ENCODE results near the gene BBLN. TPM values are rescaled to one million over a fixed set of nuclear protein-coding genes. Genes with fewer than 3 reads are reported as not detected.

The BBLN gene
- total RNA-seq, 1 experiment from 2014 or later, result 48.5 TPM

DNA sequence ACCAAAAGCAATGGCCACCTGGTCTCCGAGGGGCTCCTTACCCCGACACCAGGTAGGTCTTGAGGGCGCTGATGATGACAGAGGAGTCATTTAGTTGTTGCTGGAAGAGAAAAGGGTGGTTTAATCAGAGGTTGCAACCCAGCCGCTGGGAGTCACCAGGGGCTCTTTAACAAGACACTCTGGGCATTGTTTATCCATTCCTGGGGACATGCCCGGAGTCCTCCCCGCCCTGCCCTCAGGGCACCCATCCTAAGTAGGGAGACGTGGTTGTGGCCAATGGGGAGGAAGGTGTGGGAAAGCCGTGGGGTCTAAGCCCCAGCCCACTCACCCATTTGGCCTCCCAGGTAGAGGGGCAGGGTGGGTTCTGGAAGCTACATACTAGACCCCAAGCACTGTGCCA, 35.6 kb upstream of the BBLN start:
- intact Hi-C loops (cut with micrococcal nuclease; ENCODE audit: unreplicated experiment), result no loop called here
- Histone ChIP-seq H3K9me3 (ENCODE audit: control insufficient read depth, insufficient read depth, low read depth, low read length) (no peaks in the 10 kb centered on the region), H3K27ac (ENCODE audit: low read length) (no peak overlapping the region), H3K36me3 (ENCODE audit: control insufficient read depth, insufficient read depth, low read length) (peaks cover 2% of the 10 kb centered on the region; the same call in 1 of the 2 replicates), H3K27me3 (ENCODE audit: control insufficient read depth, insufficient read depth, low read length) (no peaks in the 10 kb centered on the region), H3K4me3 (ENCODE audit: low read depth in 2 of 2, low read length in 2 of 2) (no peak overlapping the region), H3K4me1 (ENCODE audit: control insufficient read depth, insufficient read depth, low read length) (0 out of 2 replicates have a peak, but pooled peaks cover 3% of the 10 kb centered on the region)
- DNase-seq (ENCODE audit: low read depth, low spot score) (no peak), ATAC-seq (no peak)
- ChIA-PET CTCF (interaction anchor here (0.8 kb wide), 1 partner anchor 36 kb away, joined by 3 read pairs; the partner anchor contains the start of gene BBLN), POLR2A (no interaction called here)
- BruUV-seq (replicated peaks), result no TSS peak
- TF ChIP-seq CTCF (IDR thresholded peaks at IDR 0.05) (no peak), SIN3A (IDR thresholded peaks at IDR 0.05; ENCODE audit: borderline replicate concordance, insufficient read depth, low read depth, low read length) (no peak), TCF7L2 (IDR thresholded peaks at IDR 0.05; ENCODE audit: low read depth, low read length) (no peak), POLR2AphosphoS5 (IDR thresholded peaks at IDR 0.05; ENCODE audit: low read depth, low read length) (no peak), REST (IDR thresholded peaks at IDR 0.05; ENCODE audit: insufficient read depth in 1 of 2, low read depth in 2 of 2, low read length in 1 of 2) (no peak)
- in situ Hi-C loops (cut with HindIII; ENCODE audit: low pct_unique_long_range_greater_than_20kb, low sequenced_read_pairs), result no loop called here

DNA sequence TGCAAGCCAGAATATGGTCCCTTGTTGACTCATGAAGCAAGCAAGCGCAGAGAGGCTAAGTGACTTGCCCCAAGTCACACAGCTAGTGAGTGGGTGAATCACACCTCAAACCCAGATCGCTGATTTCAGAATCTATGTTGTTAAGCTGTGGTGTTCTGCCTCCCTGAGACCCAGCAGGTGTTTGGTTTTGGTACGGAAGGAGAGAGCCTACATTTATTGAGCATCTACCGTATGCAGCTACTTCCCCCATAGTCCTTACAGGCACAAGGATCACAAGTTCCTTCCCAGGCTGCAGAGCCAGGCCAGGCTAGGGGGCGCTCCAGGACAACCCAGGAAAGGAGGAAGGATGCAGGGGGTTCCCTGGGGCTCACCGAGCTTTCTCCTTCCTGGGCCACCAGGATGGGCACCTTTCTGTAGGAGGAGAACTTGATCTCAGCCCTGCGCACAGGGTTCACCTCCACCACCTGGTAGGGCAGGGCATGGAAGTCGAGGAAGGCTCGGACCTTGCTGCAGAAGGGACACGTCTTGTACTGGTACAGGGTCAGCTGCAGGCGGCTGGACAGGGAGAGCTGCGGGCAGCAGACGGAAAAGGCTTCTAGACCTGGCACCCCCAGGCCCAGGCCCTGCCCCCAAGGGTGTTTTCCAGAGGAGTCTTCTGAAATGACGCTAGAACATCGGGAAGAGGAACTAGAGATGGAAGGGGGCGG, 35.0 kb upstream of the BBLN start:
- ATAC-seq, result no peak
- intact Hi-C loops (cut with micrococcal nuclease; ENCODE audit: unreplicated experiment), result no loop called here

More for the DNA sequence above, 35.0 kb upstream of the BBLN start:
- in situ Hi-C loops (cut with HindIII; ENCODE audit: low pct_unique_long_range_greater_than_20kb, low sequenced_read_pairs), result no loop called here
- H3K4me1 ChIP-seq (ENCODE audit: control insufficient read depth, insufficient read depth, low read length), result 0 out of 2 replicates have a peak, but pooled peaks cover 3% of the 10 kb centered on the region
- H3K9me3 ChIP-seq (ENCODE audit: control insufficient read depth, insufficient read depth, low read depth, low read length), result no peaks in the 10 kb centered on the region
- no peaks in the 10 kb centered on the region for H3K27me3 ChIP-seq (ENCODE audit: control insufficient read depth, insufficient read depth, low read length)
- POLR2A ChIA-PET, result interaction anchor here (0.6 kb wide), 1 partner anchor 12 kb away, joined by 16 read pairs; no protein-coding TSS in a partner anchor
- TF ChIP-seq CTCF (IDR thresholded peaks at IDR 0.05) (peak; percentile 91), POLR2AphosphoS5 (IDR thresholded peaks at IDR 0.05; ENCODE audit: low read depth, low read length) (no peak)
- CTCF ChIA-PET, result interaction anchor here (0.7 to 0.8 kb wide), 2 partner anchors 35 to 196 kb away, joined by 3 read pairs; partner anchors contain the start of gene BBLN
- DNase-seq (ENCODE audit: low read depth, low spot score), result no peak
- peak overlapping the region in 1 of 2 experiments; percentile 83; a peak in 1 of 4 replicates for H3K4me3 ChIP-seq (ENCODE audit: low read depth in 2 of 2, low read length in 2 of 2)
- no peak overlapping the region for H3K27ac ChIP-seq (ENCODE audit: low read length)
- no TSS peak for BruUV-seq (replicated peaks)
- peaks cover 2% of the 10 kb centered on the region; the same call in 1 of the 2 replicates for H3K36me3 ChIP-seq (ENCODE audit: control insufficient read depth, insufficient read depth, low read length)

All from Panc1 (cell line).